ENCODE measurements around the gene CFAP20DC. TPM values are rescaled to one million over a fixed set of nuclear protein-coding genes. Genes with fewer than 3 reads are reported as not detected.

Gene CFAP20DC
- total and polyA plus RNA-seq, 12 donors, result 0.13 to 0.25 (median 0.14) TPM; not detected in 8

- H3K27ac ChIP-seq, result no peak overlapping the region
- ATAC-seq (no peak), DNase-seq (no peak)
- H3K27me3 ChIP-seq, result no peaks in the 10 kb centered on the region
- H3K4me3 ChIP-seq, result no peak overlapping the region
- TF ChIP-seq, protein P1, sequence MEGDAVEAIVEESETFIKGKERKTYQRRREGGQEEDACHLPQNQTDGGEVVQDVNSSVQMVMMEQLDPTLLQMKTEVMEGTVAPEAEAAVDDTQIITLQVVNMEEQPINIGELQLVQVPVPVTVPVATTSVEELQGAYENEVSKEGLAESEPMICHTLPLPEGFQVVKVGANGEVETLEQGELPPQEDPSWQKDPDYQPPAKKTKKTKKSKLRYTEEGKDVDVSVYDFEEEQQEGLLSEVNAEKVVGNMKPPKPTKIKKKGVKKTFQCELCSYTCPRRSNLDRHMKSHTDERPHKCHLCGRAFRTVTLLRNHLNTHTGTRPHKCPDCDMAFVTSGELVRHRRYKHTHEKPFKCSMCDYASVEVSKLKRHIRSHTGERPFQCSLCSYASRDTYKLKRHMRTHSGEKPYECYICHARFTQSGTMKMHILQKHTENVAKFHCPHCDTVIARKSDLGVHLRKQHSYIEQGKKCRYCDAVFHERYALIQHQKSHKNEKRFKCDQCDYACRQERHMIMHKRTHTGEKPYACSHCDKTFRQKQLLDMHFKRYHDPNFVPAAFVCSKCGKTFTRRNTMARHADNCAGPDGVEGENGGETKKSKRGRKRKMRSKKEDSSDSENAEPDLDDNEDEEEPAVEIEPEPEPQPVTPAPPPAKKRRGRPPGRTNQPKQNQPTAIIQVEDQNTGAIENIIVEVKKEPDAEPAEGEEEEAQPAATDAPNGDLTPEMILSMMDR (IDR thresholded peaks at IDR 0.05), result no peak
- no peaks in the 10 kb centered on the region for H3K36me3 ChIP-seq
- H3K9me3 ChIP-seq, result no peaks in the 10 kb centered on the region
- H3K4me1 ChIP-seq, result peaks cover 0 to 3% (median 0%) of the 10 kb centered on the region in 9 donors
- intact Hi-C loops (cut with DNase I), result no loop called here
- 82 to 85% methylated on average over 1 of the region's 1 CpG for WGBS, 2 donors
These were observed 101.8 kb downstream of the CFAP20DC start for GRCh38 chr3:58948018-58948417.

GRCh38 chr3:58946875-58947274 lies 103.0 kb downstream of the CFAP20DC start:
- Histone ChIP-seq H3K9me3 (peaks cover 0 to 5% (median 0%) of the 10 kb centered on the region in 11 donors), H3K4me3 (no peak overlapping the region), H3K36me3 (no peaks in the 10 kb centered on the region), H3K4me1 (no peaks in the 10 kb centered on the region), H3K27me3 (peaks cover 0 to 3% (median 0%) of the 10 kb centered on the region in 7 donors), H3K27ac (no peak overlapping the region)
- intact Hi-C loops (cut with DNase I), result no loop called here
- TF ChIP-seq, protein P1 (IDR thresholded peaks at IDR 0.05), result no peak
- WGBS, 2 donors, result 93% methylated on average over 2 of the region's 2 CpGs
- DNase-seq, result no peak
- no peak for ATAC-seq

DNA sequence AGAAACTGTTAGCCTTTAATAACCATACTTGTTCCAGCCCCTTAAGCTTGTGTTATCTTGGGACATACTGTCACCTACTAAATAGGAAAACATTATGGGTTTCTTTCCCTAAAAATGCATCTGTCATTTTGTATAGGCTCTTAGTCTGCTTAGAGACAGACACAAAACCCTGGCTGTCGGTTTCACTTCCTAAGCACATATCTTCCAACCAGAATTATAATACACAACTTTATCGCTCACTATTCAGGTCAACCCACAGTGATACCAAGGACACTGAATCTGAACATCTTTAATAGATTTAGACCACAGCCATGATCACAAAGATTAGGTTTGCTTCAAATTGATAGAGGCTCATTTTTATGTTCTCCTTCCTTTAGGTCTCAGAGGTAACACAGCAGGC lies 111.8 kb downstream of the CFAP20DC start:
- DNase-seq (no peak), ATAC-seq (no peak)
- H3K27me3 ChIP-seq, result peaks cover 0 to 3% (median 0%) of the 10 kb centered on the region in 7 donors
- H3K27ac ChIP-seq, result no peak overlapping the region
- H3K9me3 ChIP-seq, result peaks cover 0 to 5% (median 0%) of the 10 kb centered on the region in 11 donors
- intact Hi-C loops (cut with DNase I), result no loop called here
- no peaks in the 10 kb centered on the region for H3K4me1 ChIP-seq
- H3K36me3 ChIP-seq, result no peaks in the 10 kb centered on the region
- 85 to 90% methylated on average over 2 of the region's 2 CpGs for WGBS, 2 donors
- no peak overlapping the region for H3K4me3 ChIP-seq
- TF ChIP-seq, protein P1 (IDR thresholded peaks at IDR 0.05), result no peak

DNA sequence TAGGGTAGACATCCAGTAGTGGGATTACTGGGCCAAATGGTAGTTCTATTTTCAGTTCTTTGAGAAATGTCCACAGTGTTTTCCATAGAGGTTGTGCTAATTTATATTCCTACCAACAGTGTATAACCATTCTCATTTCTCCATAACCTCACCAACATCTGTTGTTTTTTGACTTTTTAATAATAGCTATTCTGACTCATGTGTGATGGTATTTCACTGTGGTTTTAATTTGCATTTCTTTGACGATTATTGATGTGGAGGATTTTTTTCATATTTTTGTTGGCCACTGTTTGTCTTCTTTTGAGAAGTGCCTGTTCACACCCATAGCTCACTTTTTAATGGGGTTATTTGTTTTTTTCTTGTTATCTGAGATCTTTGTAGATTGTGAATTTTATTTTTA lies 125.2 kb downstream of the CFAP20DC start:
- TF ChIP-seq, protein P1 (IDR thresholded peaks at IDR 0.05), result no peak
- ATAC-seq (no peak), DNase-seq (no peak)
- WGBS, 2 donors, result 83% methylated on average over 1 of the region's 1 CpG
- intact Hi-C loops (cut with DNase I), result no loop called here
- H3K27me3 ChIP-seq, result no peaks in the 10 kb centered on the region
- no peak overlapping the region for H3K27ac ChIP-seq
- peaks cover 0 to 27% (median 0%) of the 10 kb centered on the region in 11 donors for H3K9me3 ChIP-seq
- H3K36me3 ChIP-seq, result no peaks in the 10 kb centered on the region
- no peaks in the 10 kb centered on the region for H3K4me1 ChIP-seq
- H3K4me3 ChIP-seq, result no peak overlapping the region

Data from heart right ventricle (tissue), 16 donors.